GM12891 (cell line): Measurements from ENCODE around the gene RPEL1.
A peak's percentile ranks its signal among the peaks of the same experiment; 100 is the strongest.

Experiments
- DNase-seq: peaks from one replicate; pipeline ENCODE4 v3.0.0; 2011; ENCODE audit warnings: low spot score; ENCODE audit not compliant: insufficient read length
- FAIRE-seq: peaks from 2 replicates; lab custom pipeline; 2011; peaks lifted over from hg19 to GRCh38; lab: Jason Lieb, UNC
- PAX5 ChIP-seq: IDR thresholded peaks from 2 replicates; pipeline ENCODE4 v1.6.1; 2011; ENCODE audit warnings: low read length, moderate library complexity, mild to moderate bottlenecking; ENCODE audit not compliant: insufficient read depth, severe bottlenecking
- POLR2A ChIP-seq: IDR thresholded peaks from 2 replicates; pipeline ENCODE4 v1.6.1; 2011; ENCODE audit warnings: low read depth, low read length, control low read depth
- POLR2AphosphoS5 ChIP-seq: IDR thresholded peaks from 2 replicates; pipeline ENCODE4 v1.6.1; 2011; ENCODE audit warnings: low read depth, low read length, control low read depth
- POU2F2 ChIP-seq: IDR thresholded peaks from 2 replicates; pipeline ENCODE4 v1.6.1; 2011; ENCODE audit warnings: low read depth, mild to moderate bottlenecking, control low read depth, low read length, moderate library complexity
- SPI1 ChIP-seq: IDR thresholded peaks from 2 replicates; pipeline ENCODE4 v1.6.1; 2011; ENCODE audit warnings: low read depth, low read length, control low read depth
- TAF1 ChIP-seq: IDR thresholded peaks from 2 replicates; pipeline ENCODE4 v1.6.1; 2011; ENCODE audit warnings: low read depth, low read length, control low read depth

Gene RPEL1

DNA sequence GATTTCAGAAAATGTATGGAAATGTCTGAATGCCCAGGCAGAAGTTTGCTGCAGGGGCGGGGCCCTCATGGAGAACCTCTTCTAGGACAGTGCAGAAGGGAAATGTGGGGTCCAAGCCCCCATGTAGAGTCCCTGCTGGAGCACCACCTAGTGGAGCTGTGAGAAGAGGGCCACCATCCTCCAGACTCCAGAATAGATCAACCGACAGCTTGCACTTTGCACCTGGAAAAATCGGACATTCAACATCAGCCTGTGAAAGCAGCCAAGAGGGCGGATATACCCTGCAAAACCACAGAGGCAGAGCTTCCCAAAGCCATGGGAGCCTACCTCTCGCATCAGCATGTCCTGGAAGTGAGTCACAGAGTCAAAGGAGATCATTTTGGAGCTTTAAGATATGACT lies 14.3 kb downstream of the RPEL1 start:
- FAIRE-seq (no peak), DNase-seq (no peak)
- TF ChIP-seq SPI1, result no peak
- no peak for TF ChIP-seq POU2F2
- TF ChIP-seq POLR2A, result no peak
- TF ChIP-seq TAF1, result no peak
- TF ChIP-seq PAX5, result no peak
- TF ChIP-seq POLR2AphosphoS5, result no peak

GRCh38 chr10:103262229-103262628 lies 16.5 kb downstream of the RPEL1 start:
- FAIRE-seq (no peak), DNase-seq (no peak)
- TF ChIP-seq SPI1, result no peak
- no peak for TF ChIP-seq POLR2AphosphoS5
- no peak for TF ChIP-seq TAF1
- no peak for TF ChIP-seq POLR2A
- TF ChIP-seq PAX5, result no peak
- no peak for TF ChIP-seq POU2F2

DNA sequence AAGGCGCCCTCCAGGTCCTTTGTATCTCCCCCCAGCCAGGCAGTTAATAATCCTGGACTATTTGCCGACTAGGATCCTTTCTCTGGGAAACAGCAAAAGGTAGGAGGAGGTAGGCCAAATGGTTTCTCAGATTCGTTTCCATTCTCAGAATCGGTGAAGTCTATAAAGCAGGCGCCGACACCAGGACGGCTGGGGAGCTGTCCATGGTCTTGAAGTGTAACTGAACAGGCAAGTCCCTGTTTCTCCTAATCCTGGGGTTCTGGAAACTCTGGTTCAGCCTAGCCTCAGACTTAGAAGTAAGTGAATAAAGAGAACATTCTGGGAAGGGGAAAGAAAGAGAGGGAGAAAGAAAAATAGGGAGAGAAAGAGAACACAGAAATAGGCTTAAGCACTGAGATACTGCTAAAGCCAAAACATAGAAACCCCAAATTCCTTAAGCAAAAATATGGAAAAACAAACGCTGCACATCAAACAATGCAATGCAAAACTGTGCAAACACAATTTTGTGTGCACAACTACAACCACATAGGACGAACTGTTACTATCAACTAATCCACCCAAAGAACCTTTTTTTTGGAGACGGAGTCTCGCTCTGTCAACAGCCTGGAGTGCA lies 20.1 kb downstream of the RPEL1 start:
- TF ChIP-seq POLR2A (no peak), POLR2AphosphoS5 (no peak), POU2F2 (no peak), TAF1 (no peak), PAX5 (no peak), SPI1 (no peak)
- FAIRE-seq, result no peak
- no peak for DNase-seq

DNA sequence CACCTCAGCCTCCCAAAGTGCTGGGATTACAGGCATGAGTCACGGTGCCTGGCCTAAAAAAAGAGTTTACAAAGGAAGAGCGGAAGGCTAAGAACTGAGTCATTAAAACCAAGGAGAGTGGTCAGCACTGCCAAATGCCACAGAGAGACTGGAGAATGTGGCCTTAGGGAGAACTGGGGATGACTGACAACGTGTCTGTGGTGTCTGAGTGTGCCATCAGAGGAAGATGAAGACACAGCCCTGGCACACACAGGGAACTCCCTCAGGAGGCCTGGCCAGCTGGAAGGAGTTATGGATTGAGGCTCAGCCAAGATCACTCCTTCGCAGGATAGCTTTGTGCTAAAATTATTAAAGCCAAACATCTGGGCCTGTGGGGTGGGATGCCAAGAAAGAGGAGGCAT lies 27.4 kb downstream of the RPEL1 start:
- no peak for DNase-seq
- TF ChIP-seq PAX5, result no peak
- no peak for TF ChIP-seq POLR2AphosphoS5
- TF ChIP-seq POU2F2, result no peak
- no peak for FAIRE-seq

DNA sequence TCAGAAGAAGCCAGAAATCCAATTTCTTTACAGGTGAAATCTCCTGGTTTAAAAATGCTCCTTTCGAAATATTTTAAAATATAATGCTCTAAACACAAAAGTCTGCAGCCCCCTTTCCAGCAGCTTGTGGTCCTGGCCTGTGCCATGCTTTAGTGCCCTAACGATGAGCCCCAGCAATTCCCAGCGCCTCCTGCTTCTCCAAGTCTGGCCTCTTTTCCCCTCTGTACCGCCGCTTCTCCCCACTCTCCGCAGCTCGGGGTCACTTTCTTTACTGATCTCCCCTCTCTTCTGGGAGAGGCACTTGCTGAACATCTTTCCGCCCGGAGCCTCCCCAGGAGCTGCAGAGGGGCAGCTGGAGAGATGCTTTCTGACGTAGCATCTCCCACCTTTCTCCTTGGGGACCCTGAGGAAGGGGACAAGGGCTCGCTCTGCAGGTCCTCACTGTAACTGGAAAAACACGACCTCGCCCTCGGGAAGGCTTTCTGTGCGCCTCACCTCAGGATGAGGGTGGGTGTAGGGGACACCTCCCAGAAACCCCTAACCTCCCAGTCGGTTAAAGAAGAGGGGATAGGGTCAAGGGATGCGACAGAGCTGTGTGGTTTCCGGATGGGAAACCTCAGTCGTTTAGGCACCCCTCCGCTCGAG lies 30.7 kb downstream of the RPEL1 start:
- no peak for DNase-seq
- no peak for TF ChIP-seq TAF1
- TF ChIP-seq POU2F2, result no peak
- TF ChIP-seq POLR2AphosphoS5, result no peak
- no peak for TF ChIP-seq PAX5
- no peak for TF ChIP-seq POLR2A
- no peak for TF ChIP-seq SPI1
- no peak for FAIRE-seq

DNA sequence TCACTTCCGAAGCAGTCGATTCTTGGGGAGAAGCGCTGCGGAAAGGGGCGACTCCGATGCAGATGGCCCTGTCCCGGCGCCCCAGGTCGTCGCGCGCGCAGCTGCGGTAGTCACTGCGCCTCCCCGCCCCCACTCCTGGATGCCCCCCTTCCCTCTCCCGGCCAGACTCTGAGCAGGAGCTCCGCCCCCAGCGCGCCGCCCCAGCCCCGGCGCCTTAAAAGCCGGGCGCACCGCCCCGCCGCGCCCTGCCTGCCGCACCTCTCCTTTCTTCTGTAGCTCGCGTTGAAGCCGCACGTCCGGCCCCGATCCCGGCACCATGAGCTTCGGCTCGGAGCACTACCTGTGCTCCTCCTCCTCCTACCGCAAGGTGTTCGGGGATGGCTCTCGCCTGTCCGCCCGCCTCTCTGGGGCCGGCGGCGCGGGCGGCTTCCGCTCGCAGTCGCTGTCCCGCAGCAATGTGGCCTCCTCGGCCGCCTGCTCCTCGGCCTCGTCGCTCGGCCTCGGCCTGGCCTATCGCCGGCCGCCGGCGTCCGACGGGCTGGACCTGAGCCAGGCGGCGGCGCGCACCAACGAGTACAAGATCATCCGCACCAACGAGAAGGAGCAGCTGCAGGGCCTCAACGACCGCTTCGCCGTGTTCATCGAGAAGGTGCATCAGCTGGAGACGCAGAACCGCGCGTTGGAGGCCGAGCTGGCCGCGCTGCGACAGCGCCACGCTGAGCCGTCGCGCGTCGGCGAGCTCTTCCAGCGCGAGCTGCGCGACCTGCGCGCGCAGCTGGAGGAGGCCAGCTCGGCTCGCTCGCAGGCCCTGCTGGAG lies 31.4 kb downstream of the RPEL1 start, which contains the start of gene INA:
TSS of gene INA (plus strand) at position 243 of the 817 bp plus-strand sequence. CDS start at position 317, 74 bp downstream.
- TF ChIP-seq PAX5 (no peak), TAF1 (no peak), POLR2AphosphoS5 (no peak)
- DNase-seq (peak; percentile 69), FAIRE-seq (peak; percentile 73)

- no peak for DNase-seq
- no peak for FAIRE-seq
These were observed 32.2 kb downstream of the RPEL1 start for GRCh38 chr10:103277713-103278536.

DNA sequence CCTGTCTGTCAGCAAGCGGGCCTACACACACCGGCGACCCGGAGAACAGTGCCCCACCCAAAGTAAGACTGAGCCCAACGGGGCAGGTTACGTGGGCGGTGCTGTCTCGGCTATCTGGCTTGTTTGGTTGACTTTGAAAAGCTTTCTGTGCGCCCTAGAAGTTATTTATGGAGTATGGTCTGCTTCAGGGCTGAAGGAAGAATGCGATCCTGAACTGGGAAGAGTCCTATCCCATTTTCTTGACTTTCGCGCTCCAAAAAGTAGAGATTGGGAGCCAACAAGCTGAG lies 32.8 kb downstream of the RPEL1 start:
- DNase-seq (no peak), FAIRE-seq (no peak)
- TF ChIP-seq PAX5, result no peak
- no peak for TF ChIP-seq POLR2AphosphoS5
- TF ChIP-seq POU2F2, result no peak
- no peak for TF ChIP-seq POLR2A
- TF ChIP-seq SPI1, result no peak
- TF ChIP-seq TAF1, result no peak

More at GRCh38 chr10:103277713-103278536, 32.2 kb downstream of the RPEL1 start:
- TF ChIP-seq POLR2AphosphoS5, result no peak
- TF ChIP-seq PAX5, result no peak
- TF ChIP-seq POU2F2, result no peak

DNA sequence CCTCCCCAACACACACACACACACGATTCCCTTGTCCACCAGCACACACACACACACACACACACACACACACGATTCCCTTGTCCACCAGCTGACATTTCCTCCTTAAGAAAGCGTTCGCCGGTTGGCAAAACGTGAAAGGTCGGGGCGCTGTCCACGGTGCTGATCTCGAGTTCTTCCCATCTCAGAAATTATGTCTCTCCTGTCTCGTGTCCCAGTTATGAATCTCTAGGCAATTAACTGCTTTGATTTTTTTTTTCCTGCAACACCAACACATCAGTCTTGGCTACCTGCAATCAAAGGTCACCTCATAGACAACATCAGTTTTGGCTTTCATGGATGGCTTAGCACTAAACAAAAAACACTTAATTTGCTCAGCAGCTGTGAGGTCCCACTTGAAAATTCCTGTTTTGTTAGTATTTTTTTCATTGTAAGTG lies 33.2 kb downstream of the RPEL1 start:
- TF ChIP-seq POLR2A (no peak), POU2F2 (no peak), POLR2AphosphoS5 (no peak), SPI1 (no peak), TAF1 (no peak), PAX5 (no peak)
- FAIRE-seq, result no peak
- DNase-seq, result peak; percentile 25

- FAIRE-seq (no peak), DNase-seq (no peak)
- TF ChIP-seq POLR2AphosphoS5 (no peak), SPI1 (no peak), POLR2A (no peak), PAX5 (no peak), POU2F2 (no peak), TAF1 (no peak)
These were observed 34.3 kb downstream of the RPEL1 start for GRCh38 chr10:103280031-103280430.
